ENCODE measurements around the gene NFATC1. TPM values are rescaled to one million over a fixed set of nuclear protein-coding genes. Genes with fewer than 3 reads are reported as not detected.

NFATC1 gene
- total RNA-seq, 1 donor from 2014 or later = 0.46 TPM

- no peak overlapping the region for H3K4me3 ChIP-seq (ENCODE audit: low read depth, low read length)
- no peak for TF ChIP-seq CTCF (conservative IDR thresholded peaks at IDR 0.05; ENCODE audit: low read depth, low read length)
- DNase-seq (ENCODE audit: low read depth) = no peak
These were observed 58.3 kb downstream of the NFATC1 start for GRCh38 chr18:79453816-79454735.

- no peak overlapping the region for H3K4me3 ChIP-seq (ENCODE audit: low read depth, low read length)
- DNase-seq (ENCODE audit: low read depth) = no peak
- TF ChIP-seq CTCF (conservative IDR thresholded peaks at IDR 0.05; ENCODE audit: low read depth, low read length) = no peak
These were observed 59.5 kb downstream of the NFATC1 start for GRCh38 chr18:79455261-79455660.

- no peak for TF ChIP-seq CTCF (conservative IDR thresholded peaks at IDR 0.05; ENCODE audit: low read depth, low read length)
- no peak for DNase-seq (ENCODE audit: low read depth)
- no peak overlapping the region for H3K4me3 ChIP-seq (ENCODE audit: low read depth, low read length)
These were observed 60.6 kb downstream of the NFATC1 start for GRCh38 chr18:79456105-79456980.

GRCh38 chr18:79457239-79457638, 61.5 kb downstream of the NFATC1 start:
- DNase-seq (ENCODE audit: low read depth) = no peak
- no peak overlapping the region for H3K4me3 ChIP-seq (ENCODE audit: low read depth, low read length)
- TF ChIP-seq CTCF (conservative IDR thresholded peaks at IDR 0.05; ENCODE audit: low read depth, low read length) = no peak

- DNase-seq (ENCODE audit: low read depth) = no peak
- H3K4me3 ChIP-seq (ENCODE audit: low read depth, low read length) = no peak overlapping the region
- TF ChIP-seq CTCF (conservative IDR thresholded peaks at IDR 0.05; ENCODE audit: low read depth, low read length) = no peak
These were observed 61.9 kb downstream of the NFATC1 start for GRCh38 chr18:79457652-79458051.

- no peak for TF ChIP-seq CTCF (conservative IDR thresholded peaks at IDR 0.05; ENCODE audit: low read depth, low read length)
- no peak overlapping the region for H3K4me3 ChIP-seq (ENCODE audit: low read depth, low read length)
- DNase-seq (ENCODE audit: low read depth) = peak; percentile 26
These were observed 62.6 kb downstream of the NFATC1 start for GRCh38 chr18:79458131-79458838.

Measured in epithelial cell of proximal tubule (primary cell).